HG02870 (cell line): Measurements from ENCODE around the gene SLC38A9.

ENCODE experiments used
- ATAC-seq: cut with Tn5 transposase; IDR thresholded peaks from one replicate; pipeline ENCODE4 v1.9.1; 2021; ENCODE audit warnings: mild to moderate bottlenecking, moderate library complexity; ENCODE audit not compliant: unreplicated experiment

SLC38A9 gene

GRCh38 chr5:55584398-55585205, 127.5 kb downstream of the SLC38A9 start:
- ATAC-seq, result no peak

GRCh38 chr5:55583578-55583977, 128.5 kb downstream of the SLC38A9 start:
- ATAC-seq, result no peak

GRCh38 chr5:55582256-55582655, 129.9 kb downstream of the SLC38A9 start:
- no peak for ATAC-seq

DNA sequence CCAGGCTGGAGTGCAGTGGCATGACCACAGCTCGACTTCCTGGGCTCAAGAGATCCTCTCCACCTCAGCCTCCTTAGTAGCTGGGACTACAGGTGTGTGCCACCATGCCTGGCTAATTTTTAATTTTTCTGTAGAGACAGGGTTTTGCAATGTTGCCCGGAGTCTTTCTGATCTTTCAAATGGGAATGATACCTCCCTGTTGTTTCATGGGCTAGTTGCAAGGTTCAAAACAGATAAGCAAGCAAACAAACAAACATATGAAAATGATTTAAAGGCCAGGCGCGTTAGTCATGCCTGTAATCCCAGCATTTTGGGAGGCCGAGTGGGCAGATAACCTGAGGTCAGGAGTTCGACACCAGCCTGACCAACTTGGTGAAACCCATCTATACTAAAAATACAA, 132.1 kb downstream of the SLC38A9 start:
- no peak for ATAC-seq

DNA sequence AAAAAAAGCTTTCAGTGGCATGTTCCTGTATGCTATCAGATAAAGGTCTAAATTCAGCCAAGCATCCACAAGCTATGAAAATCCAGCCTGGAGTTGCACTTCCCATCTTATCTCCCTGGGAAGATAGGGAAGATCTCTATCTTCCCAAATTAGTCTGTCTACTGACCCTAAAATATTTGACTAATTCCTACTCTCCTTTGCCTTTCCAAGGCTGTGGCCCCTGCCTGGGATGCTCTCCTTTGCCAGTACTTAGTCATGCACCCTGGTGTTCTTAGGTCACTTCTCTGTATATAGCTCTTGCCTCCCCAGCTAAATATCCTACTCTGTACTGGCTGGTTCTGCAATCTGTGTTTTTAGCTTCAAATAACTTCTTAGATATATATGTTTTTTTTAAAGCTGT, 133.4 kb downstream of the SLC38A9 start:
- no peak for ATAC-seq

GRCh38 chr5:55577353-55578060, 134.6 kb downstream of the SLC38A9 start:
- ATAC-seq, result no peak

DNA sequence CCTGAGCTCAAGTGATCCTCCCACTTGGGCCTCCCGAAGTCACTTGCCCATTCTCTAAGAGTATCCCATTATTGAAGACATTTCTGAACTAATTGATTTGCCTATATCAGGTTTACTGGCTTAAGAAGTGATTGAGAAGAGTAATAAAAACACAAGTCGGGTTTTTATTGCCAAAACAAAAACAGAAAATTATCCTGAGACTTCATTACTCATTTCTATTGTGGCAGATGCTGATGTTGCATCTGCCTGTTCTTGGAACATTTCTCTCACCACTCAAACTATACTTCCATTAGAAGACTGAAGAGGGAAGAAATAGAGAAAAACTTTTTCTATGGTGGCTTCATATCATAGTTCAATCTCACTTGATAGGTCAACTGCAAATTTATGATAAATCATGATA, 135.5 kb downstream of the SLC38A9 start:
- ATAC-seq, result no peak
